GM20431 (cell line): ENCODE data around the gene ZNF23.

Experiments
- in situ Hi-C: fragments of 300-500 bp; cut with MseI, MboI; formaldehyde crosslinking; loops from one replicate; pipeline ENCODE4 v1.15.0; 2020; ENCODE audit warnings: low sequenced_read_pairs; ENCODE audit not compliant: unreplicated experiment

ZNF23 gene

DNA sequence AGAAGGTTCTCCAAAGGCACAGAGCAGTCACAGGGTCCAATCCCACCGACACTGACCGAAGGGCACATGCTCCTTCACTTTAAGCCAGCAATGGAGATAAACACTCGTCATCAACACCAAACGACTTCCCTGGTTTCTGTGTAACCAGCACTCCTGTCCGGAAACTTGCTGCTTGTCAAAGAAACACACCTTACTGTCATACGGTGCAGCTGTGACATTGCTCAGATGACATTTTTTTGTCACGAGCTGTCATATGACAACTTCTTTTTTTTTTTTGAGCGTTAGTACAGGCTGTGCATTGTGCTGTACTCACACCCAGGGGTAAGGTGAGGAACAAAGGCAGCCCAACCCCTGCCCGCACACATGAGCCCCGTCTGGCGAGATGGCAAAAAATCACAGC lies 59.4 kb downstream of the ZNF23 start:
- in situ Hi-C loops: no loop called here

DNA sequence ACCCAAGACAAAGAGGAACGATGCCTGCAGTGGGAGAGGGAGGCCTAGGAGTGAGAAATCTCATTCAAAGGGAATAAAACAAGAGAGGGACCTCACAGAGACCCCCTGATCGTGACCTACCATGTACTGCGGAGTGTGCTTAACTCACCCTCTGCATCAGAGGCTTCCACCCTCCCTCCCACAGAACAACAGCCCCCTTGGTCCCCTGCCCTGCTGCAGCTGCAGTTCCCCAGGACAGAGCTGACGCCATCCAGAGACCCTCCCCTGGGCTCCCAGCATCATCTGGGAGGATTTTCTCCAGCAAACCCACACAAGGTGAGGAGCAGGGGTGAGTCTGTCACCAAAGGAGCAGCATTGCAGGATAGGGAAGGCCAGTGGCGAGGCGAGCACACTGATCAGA lies 60.0 kb downstream of the ZNF23 start:
- in situ Hi-C loops: no loop called here

DNA sequence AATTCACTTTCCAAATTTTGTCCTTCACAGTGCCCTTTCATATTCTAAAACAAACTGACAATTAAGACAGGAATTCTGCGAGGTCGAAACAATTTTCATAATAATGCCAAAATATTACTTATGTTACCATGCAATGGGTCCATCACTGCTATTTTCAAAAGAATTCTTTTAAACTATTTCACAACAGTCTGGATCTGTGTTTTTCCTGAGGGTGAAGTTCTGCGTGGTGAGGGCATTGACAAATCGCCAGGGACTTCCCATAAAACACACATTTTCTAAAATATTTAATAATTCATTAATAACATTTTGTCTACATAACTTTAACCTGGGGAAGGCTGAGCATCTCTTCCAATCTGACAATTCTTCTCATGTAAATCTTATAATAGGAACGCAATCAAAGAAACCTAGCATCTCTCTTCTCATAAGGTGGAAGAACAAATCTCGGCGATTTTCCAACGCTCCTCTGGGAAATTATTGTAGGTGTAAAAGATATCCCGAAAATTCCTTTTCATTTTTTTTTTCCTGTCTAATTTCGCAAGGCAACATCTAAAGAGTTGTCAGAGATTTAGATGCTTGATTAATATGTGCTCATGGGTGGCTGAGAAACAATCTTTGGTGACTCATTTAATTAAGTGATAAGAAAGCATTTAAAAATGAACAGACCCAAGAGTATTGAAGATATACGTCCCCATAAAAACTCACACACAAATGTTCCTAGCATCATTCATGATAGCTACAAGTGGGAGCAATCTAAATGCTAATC lies 62.1 kb downstream of the ZNF23 start:
- in situ Hi-C loops: no loop called here
